ACHN (cell line): ENCODE results near the gene ACER3.
"Not testable (repeated sequence)": the region's sequence is repeated elsewhere in the genome, so short reads cannot be mapped to it uniquely, and the experiment has no call there.

Experiments used
- DNase-seq: peaks from one replicate; pipeline ENCODE4 v3.0.0-alpha.2; 2015
- in situ Hi-C: cut with HindIII; loops from 2 replicates; pipeline ENCODE4 v1.10.0; 2017; ENCODE audit warnings: low sequenced_read_pairs, low pct_ligation_motif_present, low pct_unique_long_range_greater_than_20kb

The ACER3 gene

GRCh38 chr11:77060234-77060633, 199.5 kb downstream of the ACER3 start:
- in situ Hi-C loops: no loop called here
- DNase-seq: no peak

DNA sequence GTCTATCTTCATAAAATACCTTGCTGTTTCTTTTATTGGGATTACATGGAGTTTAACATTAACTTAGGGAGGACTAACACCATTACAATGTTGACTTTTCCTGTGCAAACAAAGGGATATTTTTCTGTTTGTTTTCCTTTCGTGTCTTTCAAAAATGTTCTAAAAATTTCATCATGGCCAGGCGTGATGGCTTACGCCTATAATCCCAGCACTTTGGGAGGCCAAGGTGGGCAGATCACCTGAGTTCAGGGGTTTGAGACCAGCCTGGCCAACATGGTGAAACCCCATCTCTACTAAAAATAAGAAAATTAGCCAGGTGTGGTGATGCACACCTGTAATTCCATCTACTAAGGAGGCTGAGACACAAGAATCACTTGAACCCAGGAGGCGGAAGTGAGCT, 200.5 kb downstream of the ACER3 start:
- DNase-seq, in situ Hi-C loops: not testable (repeated sequence)

DNA sequence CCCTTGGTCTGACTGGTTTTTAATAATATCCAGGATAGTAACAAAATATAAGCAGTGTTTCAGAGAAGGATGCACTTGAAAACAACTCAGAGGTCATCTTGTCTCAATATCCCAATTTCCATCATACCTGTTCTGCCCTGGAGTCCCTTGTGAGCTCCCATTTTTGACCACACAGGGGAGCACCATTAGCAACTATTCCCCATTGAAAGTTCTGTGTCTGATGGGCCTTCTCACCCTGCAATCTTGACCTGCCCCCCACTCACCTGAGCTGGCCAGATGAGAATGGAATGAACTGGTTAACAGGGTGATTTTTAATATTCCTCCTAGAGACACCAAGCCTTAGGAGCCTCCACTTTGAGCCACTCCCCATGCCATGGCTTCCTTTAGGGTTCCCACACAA, 202.2 kb downstream of the ACER3 start:
- DNase-seq: no peak
- in situ Hi-C loops: no loop called here

- DNase-seq: no peak
- in situ Hi-C loops: no loop called here
Measured at GRCh38 chr11:77063407-77063806, 202.7 kb downstream of the ACER3 start.

GRCh38 chr11:77063861-77064260, 203.1 kb downstream of the ACER3 start:
- in situ Hi-C loops: no loop called here
- DNase-seq: no peak

GRCh38 chr11:77064648-77065217, 204.0 kb downstream of the ACER3 start:
- no peak for DNase-seq
- in situ Hi-C loops: no loop called here

DNA sequence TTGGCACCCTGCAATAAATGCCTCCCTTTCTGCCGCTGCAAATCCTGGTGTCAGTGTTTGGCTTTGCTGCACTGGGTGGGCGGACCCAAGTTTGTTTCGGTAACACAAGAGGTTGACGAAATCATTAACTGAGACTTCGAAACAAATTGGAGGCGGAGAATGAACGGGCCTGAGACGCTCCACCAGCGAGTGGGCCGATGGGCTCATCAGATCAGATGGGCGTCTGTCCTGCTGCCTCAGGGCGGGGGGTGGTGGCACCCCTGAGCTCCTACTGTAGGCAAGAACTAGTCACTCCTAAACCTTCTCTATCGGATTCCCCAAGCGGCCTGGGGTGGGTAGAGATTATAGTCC, 205.1 kb downstream of the ACER3 start:
- in situ Hi-C loops: no loop called here
- DNase-seq: no peak

- in situ Hi-C loops: no loop called here
- peak; percentile 89 for DNase-seq
Measured at GRCh38 chr11:77066229-77067042, 205.7 kb downstream of the ACER3 start, which contains the start of gene CAPN5. CAPN5 (plus strand) TSS chr11:77066971; CDS start chr11:77084887, 17,916 bp downstream.

- DNase-seq: no peak
- in situ Hi-C loops: no loop called here
Measured at GRCh38 chr11:77067861-77068443, 207.2 kb downstream of the ACER3 start.

- DNase-seq: no peak
- in situ Hi-C loops: no loop called here
Measured at GRCh38 chr11:77068457-77069335, 208.0 kb downstream of the ACER3 start.

GRCh38 chr11:77069336-77069968, 208.7 kb downstream of the ACER3 start:
- DNase-seq: no peak
- in situ Hi-C loops: no loop called here

DNA sequence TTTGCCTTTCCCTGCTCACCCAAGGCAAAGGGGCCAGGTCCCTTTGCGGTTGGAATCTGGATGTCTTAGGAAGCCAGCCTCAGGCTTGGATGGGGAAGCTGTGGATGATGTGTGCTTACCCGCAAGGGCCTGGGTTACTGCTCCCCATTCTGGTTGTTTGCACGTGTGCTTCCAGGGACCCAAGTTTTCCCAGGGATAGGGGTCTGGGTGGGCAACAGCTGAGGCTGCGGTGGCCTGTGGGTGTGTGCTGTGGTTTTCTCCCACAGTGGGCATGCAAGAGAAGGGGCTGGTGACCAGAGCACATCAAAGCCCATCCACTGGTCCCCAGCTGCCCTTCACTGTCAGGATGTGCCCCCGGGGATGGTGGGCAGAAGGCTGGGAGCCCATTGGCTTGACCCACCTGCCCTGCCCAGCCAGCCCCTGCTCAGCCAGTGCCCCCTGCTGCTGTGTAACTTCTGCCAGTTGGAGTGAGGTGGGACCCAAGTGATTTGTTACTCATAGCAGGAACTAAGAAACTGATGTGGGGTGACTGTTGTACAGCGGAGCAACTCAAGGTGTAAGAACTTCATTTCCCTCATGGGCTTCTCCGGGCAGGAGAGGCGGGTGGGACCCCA, 209.4 kb downstream of the ACER3 start:
- in situ Hi-C loops: no loop called here
- DNase-seq: no peak

DNA sequence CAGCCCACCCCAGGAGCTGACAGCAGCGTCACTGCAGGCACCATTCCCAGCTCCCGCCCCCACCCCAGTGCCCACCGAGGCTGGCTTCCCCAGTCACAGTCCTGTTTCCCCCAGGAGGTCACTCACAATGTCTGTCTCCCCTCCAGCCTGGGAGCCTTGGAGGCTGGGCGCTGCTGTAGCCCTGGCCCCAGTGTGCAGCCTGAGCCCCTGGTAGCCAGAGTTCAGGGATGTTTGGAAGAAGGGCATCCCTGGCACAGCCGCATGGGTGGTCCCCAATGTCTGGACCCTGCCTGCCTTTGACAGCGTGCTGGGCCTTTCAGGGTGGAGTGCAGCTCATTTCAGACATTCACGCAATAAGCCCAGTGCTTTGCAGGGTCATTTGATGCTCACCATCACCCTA, 210.4 kb downstream of the ACER3 start:
- no peak for DNase-seq
- in situ Hi-C loops: no loop called here

GRCh38 chr11:77071671-77072605, 211.2 kb downstream of the ACER3 start:
- in situ Hi-C loops: no loop called here
- peak; percentile 6 for DNase-seq

GRCh38 chr11:77072851-77073327, 212.2 kb downstream of the ACER3 start:
- DNase-seq: no peak
- in situ Hi-C loops: no loop called here

DNA sequence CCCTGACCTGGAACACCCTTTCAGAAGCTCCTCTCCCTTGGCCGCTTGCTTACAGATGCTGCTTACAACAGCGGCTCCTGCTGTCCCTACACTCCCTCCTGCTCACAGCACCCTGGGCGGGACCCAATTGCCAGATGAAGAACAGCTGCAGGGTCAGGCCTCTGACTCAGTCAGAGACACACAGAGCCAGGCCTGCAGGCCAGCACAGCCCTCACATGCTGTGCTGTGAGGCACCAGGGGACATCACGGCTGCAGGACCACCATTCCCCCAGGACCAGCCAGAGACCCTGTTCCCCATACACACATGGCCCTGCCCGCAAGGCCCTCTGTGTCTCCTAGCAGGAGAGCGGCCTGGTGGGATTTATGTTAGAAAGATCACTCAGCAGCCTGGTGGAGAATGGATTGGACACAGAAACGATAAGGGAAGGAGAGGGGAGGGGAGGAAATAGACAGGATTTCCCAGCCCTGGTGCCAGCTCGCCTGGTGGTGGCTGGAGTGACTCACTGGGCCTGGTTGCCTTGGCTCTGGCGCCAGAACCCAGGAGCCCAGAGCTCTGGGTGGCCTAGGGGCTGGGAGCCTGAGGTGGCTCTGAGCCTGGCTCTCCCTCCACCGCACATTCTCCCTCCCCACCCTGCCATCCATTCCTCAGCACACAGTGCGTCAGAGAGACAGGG, 212.7 kb downstream of the ACER3 start:
- in situ Hi-C loops: no loop called here
- peak; percentile 64 for DNase-seq

- DNase-seq: no peak
- in situ Hi-C loops: no loop called here
Measured at GRCh38 chr11:77074205-77074604, 213.5 kb downstream of the ACER3 start.
